GM12878 (cell line): ENCODE data around the gene HOOK2. TPM values are rescaled to one million over a fixed set of nuclear protein-coding genes. Genes with fewer than 3 reads are reported as not detected.
"Not testable (repeated sequence)": the region's sequence is repeated elsewhere in the genome, so short reads cannot be mapped to it uniquely, and the experiment has no call there.

Experiments used
- ATAC-seq: fragments of 200-7000 bp; cut with Tn5 transposase; 3 replicates; pipeline ENCODE4 v1.9.1; 2020; ENCODE audit warnings: mild to moderate bottlenecking, moderate library complexity
- BruUV-seq: library from RNA; stranded (reverse); fragments of 400-500 nt; replicated peaks from 2 replicates; lab custom pipeline; 2021; lab: Mats Ljungman, UMichigan
- CTCF ChIA-PET: fragments of 300-600 bp; sonication (Branson Sonifier 250); formaldehyde crosslinking; extraction: SDS; loops from one replicate; lab custom pipeline; 2021; ENCODE audit warnings: inconsistent platforms; lab: Yijun Ruan, JAX
- POLR2A ChIA-PET: fragments of 350-600 bp; formaldehyde crosslinking; extraction: SDS; loops from one replicate; lab custom pipeline; 2021; ENCODE audit warnings: inconsistent platforms; lab: Charles Lee
- RAD21 ChIA-PET: fragments of 300-600 bp; sonication (Branson Sonifier 250); formaldehyde crosslinking; loops from one replicate; lab custom pipeline; 2023; ENCODE audit warnings: antibody characterized with exemption; ENCODE audit not compliant: unreplicated experiment; lab: Charles Lee
- SMC1A ChIA-PET: fragments of 300-600 bp; sonication (Branson Sonifier 250); formaldehyde crosslinking; loops from one replicate; lab custom pipeline; 2023; ENCODE audit not compliant: unreplicated experiment, uncharacterized antibody; lab: Charles Lee
- DNase-seq: peaks from one replicate; pipeline ENCODE4 v3.0.0-alpha.2; 2011; ENCODE audit warnings: low read depth, low spot score
- FAIRE-seq: peaks from 3 replicates; lab custom pipeline; 2011; peaks lifted over from hg19 to GRCh38; lab: Jason Lieb, UNC
- H2AFZ ChIP-seq: 2 replicates; pipeline ENCODE4 v1.6.0; 2011; ENCODE audit warnings: low read depth, low read length, control low read depth; ENCODE audit not compliant: control insufficient read depth
- H3K27ac ChIP-seq: 2 replicates; pipeline ENCODE4 v1.5.1; 2011; ENCODE audit warnings: control low read depth; ENCODE audit not compliant: control insufficient read depth, insufficient read depth
- H3K27me3 ChIP-seq, 2 experiments: replicated peaks in 1 of 2; 2 replicates each; pipeline versions ENCODE4 v1.6.0 to v1.6.1; 2011; ENCODE audit warnings: low read length in 1 of 2; ENCODE audit not compliant: control insufficient read depth in 2 of 2, insufficient read depth in 2 of 2
- H3K36me3 ChIP-seq, 2 experiments: 2 replicates each; pipeline ENCODE4 v1.5.1; 2011; ENCODE audit warnings: low read length in 1 of 2; ENCODE audit not compliant: control insufficient read depth in 2 of 2, insufficient read depth in 2 of 2
- H3K4me1 ChIP-seq: 2 replicates; pipeline ENCODE4 v1.6.1; 2011; ENCODE audit warnings: mild to moderate bottlenecking, low read length, moderate library complexity, mixed read lengths; ENCODE audit not compliant: control insufficient read depth, insufficient read depth
- H3K4me2 ChIP-seq: 2 replicates; pipeline ENCODE4 v1.6.0; 2011; ENCODE audit warnings: control low read depth; ENCODE audit not compliant: control insufficient read depth, insufficient read depth
- H3K4me3 ChIP-seq: fragments of 200-600 bp; sonication (generic); 2 replicates; pipeline ENCODE4 v1.5.1; 2016
- H3K79me2 ChIP-seq: 2 replicates; pipeline ENCODE4 v1.6.0; 2011; ENCODE audit warnings: low read length; ENCODE audit not compliant: control insufficient read depth, insufficient read depth
- H3K9ac ChIP-seq: 2 replicates; pipeline ENCODE4 v1.8.0; 2011; ENCODE audit warnings: low read length, control low read depth, mixed read lengths; ENCODE audit not compliant: control insufficient read depth, insufficient read depth
- H3K9me3 ChIP-seq: replicated peaks from 3 replicates; pipeline ENCODE4 v1.5.1; 2011; ENCODE audit warnings: mild to moderate bottlenecking, low read length; ENCODE audit not compliant: control insufficient read depth, insufficient read depth
- H4K20me1 ChIP-seq: 2 replicates; pipeline ENCODE4 v1.6.0; 2011; ENCODE audit not compliant: control insufficient read depth, insufficient read depth
- ZNF207 ChIP-seq: fragments of 450-650 bp; IDR thresholded peaks from 2 replicates; pipeline ENCODE4 v1.6.1; 2014; ENCODE audit warnings: antibody characterized with exemption, mild to moderate bottlenecking, borderline replicate concordance
- WGBS: methylation state at CpG from one replicate; pipeline ENCODE4 v1.1.6; 2016; ENCODE audit warnings: low lambda C conversion rate; ENCODE audit not compliant: insufficient replicate concordance, insufficient coverage; ENCODE audit errors: missing lambda C conversion rate; 5-methylcytosine and 5-hydroxymethylcytosine counted together
- in situ Hi-C: fragments of 300-500 bp; cut with MboI; formaldehyde crosslinking; loops from 9 replicates; pipeline ENCODE4 v1.14.3; 2018; ENCODE audit warnings: mixed read lengths
- intact Hi-C: fragments of 100-400 bp; cut with micrococcal nuclease; formaldehyde crosslinking; loops from one replicate; pipeline ENCODE4 v1.14.2; 2022; ENCODE audit not compliant: unreplicated experiment
- microRNA-seq: library from miRNA; unstranded; fragments of <30 nt; microRNA quantifications from one replicate; pipeline ENCODE4, GENCODE V29; 2018
- polyA plus RNA-seq, 11 experiments: library from polyadenylated mRNA; depleted of rRNA in 4 of 11; unstranded in 6 of 11; stranded (reverse) in 5 of 11; fragments of >200 nt; fragmentation: Nextera tagmentation in 4 of 11; fragmentation: Illumina TruSeq in 1 of 11; extraction: Ambion mirVana in 4 of 11; extraction: Trizol in 1 of 11; gene quantifications; 1 replicate in 1 of 11; 2 replicates in 10 of 11; pipeline versions ENCODE4 v1.2.1 to v1.2.3, GENCODE V29; 2011 to 2016; ENCODE audit warnings: inconsistent platforms in 2 of 11, missing spikeins in 2 of 11, low read depth in 1 of 11
- small RNA-seq: library from RNA; depleted of rRNA; stranded (forward); fragments of <200 nt; gene quantifications from one replicate; pipeline ENCODE3, GENCODE V24; 2014
- total RNA-seq, 4 experiments: library from RNA; depleted of rRNA in 3 of 4; stranded (reverse); fragments of >200 nt in 3 of 4; fragmentation: Illumina TruSeq in 1 of 4; extraction: Trizol in 1 of 4; gene quantifications; 2 replicates each; pipeline versions ENCODE4 v1.2.1 to v1.2.3, GENCODE V29; 2013 to 2021

The HOOK2 gene
- total and polyA plus RNA-seq, 10 of the 15 experiments (the other 5 are each of a cell fraction or from before 2014, with no cell fraction given) = 1.5 to 9.6 (median 6.2) TPM

GRCh38 chr19:12715102-12715501, 60.2 kb downstream of the HOOK2 start (continued):
- no peak for TF ChIP-seq ZNF207

- in situ Hi-C loops, intact Hi-C loops, BruUV-seq, ATAC-seq, SMC1A ChIA-PET, H3K4me1 ChIP-seq, DNase-seq, FAIRE-seq, H3K27ac ChIP-seq, H3K27me3 ChIP-seq, H4K20me1 ChIP-seq, H3K9me3 ChIP-seq, H3K79me2 ChIP-seq, H2AFZ ChIP-seq, H3K4me2 ChIP-seq, H3K9ac ChIP-seq, POLR2A ChIA-PET, H3K4me3 ChIP-seq: not testable (repeated sequence)
- RAD21 ChIA-PET = interaction anchor here (0.9 kb wide), 1 partner anchor 11 kb away, joined by 3 read pairs; the partner anchor contains the start of gene TNPO2
- CTCF ChIA-PET = interaction anchor here (0.7 to 1.1 kb wide), 2 partner anchors 45 to 218 kb away, joined by 3 to 4 read pairs; no protein-coding TSS in a partner anchor
- peaks cover 26 to 31% of the 10 kb centered on the region in 2 experiments for H3K36me3 ChIP-seq
- 97% methylated on average over 9 of the region's 9 CpGs for WGBS
Measured at GRCh38 chr19:12713304-12713703, 62.0 kb downstream of the HOOK2 start.

Small RNAs within 50 kb of the gene (microRNA-seq; reads per million reads assigned to microRNA genes)
- gene MIR5684 = not detected

Small RNAs within 50 kb of the gene (small RNA-seq; reads per million reads assigned to genes)
- gene MIR5684 = not detected

Other genes starting within 250 kb of the HOOK2 start
Only the 7 nearest of the 28 such genes appear.
- 291 and 318 TPM in 2 replicates for gene TRIR, start 40.9 kb downstream of the HOOK2 start, total RNA-seq (2014; rRNA removed)
- 113 and 124 TPM in 2 replicates for gene TRIR, start 40.9 kb downstream of the HOOK2 start, total RNA-seq (2014; rRNA removed; fragmentation: Illumina TruSeq; extraction: Trizol)
- 202 and 213 TPM in 2 replicates for gene TRIR, start 40.9 kb downstream of the HOOK2 start, total RNA-seq (2021)
- 174 and 229 TPM in 2 replicates for gene TRIR, start 40.9 kb downstream of the HOOK2 start, polyA plus RNA-seq (2011; rRNA removed)
- 126 and 147 TPM in 2 replicates for gene TRIR, start 40.9 kb downstream of the HOOK2 start, polyA plus RNA-seq (2014; fragmentation: Illumina TruSeq; extraction: Trizol)
- gene TRIR, start 40.9 kb downstream of the HOOK2 start, polyA plus RNA-seq (2014; fragmentation: Nextera tagmentation; extraction: Ambion mirVana) = 10 to 100 TPM; 59.7 to 96.0 TPM
- gene TRIR, start 40.9 kb downstream of the HOOK2 start, polyA plus RNA-seq (2014; rRNA removed) = 426 and 483 TPM in 2 replicates
- gene TRIR, start 40.9 kb downstream of the HOOK2 start, polyA plus RNA-seq (2016; fragmentation: Nextera tagmentation; extraction: Ambion mirVana) = 100 to 1,000 TPM; 193 to 202 TPM
- 109 and 118 TPM in 2 replicates for gene GET3, start 38.1 kb downstream of the HOOK2 start, total RNA-seq (2014; rRNA removed)
- gene GET3, start 38.1 kb downstream of the HOOK2 start, total RNA-seq (2014; rRNA removed; fragmentation: Illumina TruSeq; extraction: Trizol) = 56.2 and 61.4 TPM in 2 replicates
- 75.3 and 84.0 TPM in 2 replicates for gene GET3, start 38.1 kb downstream of the HOOK2 start, total RNA-seq (2021)
- gene GET3, start 38.1 kb downstream of the HOOK2 start, polyA plus RNA-seq (2011; rRNA removed) = 57.3 and 121 TPM in 2 replicates
- gene GET3, start 38.1 kb downstream of the HOOK2 start, polyA plus RNA-seq (2014; fragmentation: Illumina TruSeq; extraction: Trizol) = 22.7 and 76.6 TPM in 2 replicates
- gene GET3, start 38.1 kb downstream of the HOOK2 start, polyA plus RNA-seq (2014; fragmentation: Nextera tagmentation; extraction: Ambion mirVana) = 10 to 100 TPM; 14.5 to 22.0 TPM
- gene GET3, start 38.1 kb downstream of the HOOK2 start, polyA plus RNA-seq (2014; rRNA removed) = 144 and 156 TPM in 2 replicates
- 100 to 1,000 TPM; 126 to 139 TPM for gene GET3, start 38.1 kb downstream of the HOOK2 start, polyA plus RNA-seq (2016; fragmentation: Nextera tagmentation; extraction: Ambion mirVana)
- not detected in 2 replicates for gene BEST2, start 23.8 kb downstream of the HOOK2 start, total RNA-seq (2014; rRNA removed)
- gene BEST2, start 23.8 kb downstream of the HOOK2 start, total RNA-seq (2014; rRNA removed; fragmentation: Illumina TruSeq; extraction: Trizol) = not detected in 2 replicates
- gene BEST2, start 23.8 kb downstream of the HOOK2 start, total RNA-seq (2021) = 0.08 TPM in 1 of 2 replicates, not detected in the other
- not detected in 2 replicates for gene BEST2, start 23.8 kb downstream of the HOOK2 start, polyA plus RNA-seq (2011; rRNA removed)
- not detected in 2 replicates for gene BEST2, start 23.8 kb downstream of the HOOK2 start, polyA plus RNA-seq (2014; fragmentation: Illumina TruSeq; extraction: Trizol)
- gene BEST2, start 23.8 kb downstream of the HOOK2 start, polyA plus RNA-seq (2014; fragmentation: Nextera tagmentation; extraction: Ambion mirVana) = not detected
- 0.09 TPM in 1 of 2 replicates, not detected in the other for gene BEST2, start 23.8 kb downstream of the HOOK2 start, polyA plus RNA-seq (2014; rRNA removed)
- gene BEST2, start 23.8 kb downstream of the HOOK2 start, polyA plus RNA-seq (2016; fragmentation: Nextera tagmentation; extraction: Ambion mirVana) = not detected
- gene JUNB, start 15.9 kb upstream of the HOOK2 start, total RNA-seq (2014; rRNA removed) = 102 and 110 TPM in 2 replicates
- gene JUNB, start 15.9 kb upstream of the HOOK2 start, total RNA-seq (2014; rRNA removed; fragmentation: Illumina TruSeq; extraction: Trizol) = 15.2 and 17.0 TPM in 2 replicates
- gene JUNB, start 15.9 kb upstream of the HOOK2 start, total RNA-seq (2021) = 116 and 123 TPM in 2 replicates
- gene JUNB, start 15.9 kb upstream of the HOOK2 start, polyA plus RNA-seq (2011; rRNA removed) = 17.2 and 65.1 TPM in 2 replicates
- gene JUNB, start 15.9 kb upstream of the HOOK2 start, polyA plus RNA-seq (2014; fragmentation: Illumina TruSeq; extraction: Trizol) = 0.51 and 4.8 TPM in 2 replicates
- 1 to 10 TPM in 1 of 2 experiments, under 1 TPM in 1; 0.55 to 2.4 TPM for gene JUNB, start 15.9 kb upstream of the HOOK2 start, polyA plus RNA-seq (2014; fragmentation: Nextera tagmentation; extraction: Ambion mirVana)
- gene JUNB, start 15.9 kb upstream of the HOOK2 start, polyA plus RNA-seq (2014; rRNA removed) = 144 and 154 TPM in 2 replicates
- gene JUNB, start 15.9 kb upstream of the HOOK2 start, polyA plus RNA-seq (2016; fragmentation: Nextera tagmentation; extraction: Ambion mirVana) = 10 to 100 TPM; 71.6 to 96.6 TPM
- gene PRDX2, start 26.2 kb upstream of the HOOK2 start, total RNA-seq (2014; rRNA removed) = 367 and 392 TPM in 2 replicates
- 230 and 258 TPM in 2 replicates for gene PRDX2, start 26.2 kb upstream of the HOOK2 start, total RNA-seq (2014; rRNA removed; fragmentation: Illumina TruSeq; extraction: Trizol)
- gene PRDX2, start 26.2 kb upstream of the HOOK2 start, total RNA-seq (2021) = 274 and 279 TPM in 2 replicates
- gene PRDX2, start 26.2 kb upstream of the HOOK2 start, polyA plus RNA-seq (2011; rRNA removed) = 45.7 and 93.0 TPM in 2 replicates
- 110 and 338 TPM in 2 replicates for gene PRDX2, start 26.2 kb upstream of the HOOK2 start, polyA plus RNA-seq (2014; fragmentation: Illumina TruSeq; extraction: Trizol)
- 100 to 1,000 TPM; 670 to 812 TPM for gene PRDX2, start 26.2 kb upstream of the HOOK2 start, polyA plus RNA-seq (2014; fragmentation: Nextera tagmentation; extraction: Ambion mirVana)
- 327 and 338 TPM in 2 replicates for gene PRDX2, start 26.2 kb upstream of the HOOK2 start, polyA plus RNA-seq (2014; rRNA removed)
- gene PRDX2, start 26.2 kb upstream of the HOOK2 start, polyA plus RNA-seq (2016; fragmentation: Nextera tagmentation; extraction: Ambion mirVana) = 100 to 1,000 TPM; 349 to 384 TPM
- not detected in 2 replicates for gene THSD8, start 26.5 kb upstream of the HOOK2 start, total RNA-seq (2014; rRNA removed)
- 0.69 TPM in 1 of 2 replicates, not detected in the other for gene THSD8, start 26.5 kb upstream of the HOOK2 start, total RNA-seq (2014; rRNA removed; fragmentation: Illumina TruSeq; extraction: Trizol)
- gene THSD8, start 26.5 kb upstream of the HOOK2 start, total RNA-seq (2021) = 25.1 and 30.0 TPM in 2 replicates
- gene THSD8, start 26.5 kb upstream of the HOOK2 start, polyA plus RNA-seq (2011; rRNA removed) = 5.6 and 8.8 TPM in 2 replicates
- 10.9 and 12.5 TPM in 2 replicates for gene THSD8, start 26.5 kb upstream of the HOOK2 start, polyA plus RNA-seq (2014; fragmentation: Illumina TruSeq; extraction: Trizol)
- gene THSD8, start 26.5 kb upstream of the HOOK2 start, polyA plus RNA-seq (2014; fragmentation: Nextera tagmentation; extraction: Ambion mirVana) = 10 to 100 TPM; 10.5 to 30.6 TPM
- 0.11 and 0.24 TPM in 2 replicates for gene THSD8, start 26.5 kb upstream of the HOOK2 start, polyA plus RNA-seq (2014; rRNA removed)
- gene THSD8, start 26.5 kb upstream of the HOOK2 start, polyA plus RNA-seq (2016; fragmentation: Nextera tagmentation; extraction: Ambion mirVana) = 10 to 100 TPM; 30.6 to 32.3 TPM
- gene RNASEH2A, start 31.0 kb upstream of the HOOK2 start, total RNA-seq (2014; rRNA removed) = 41.7 and 46.9 TPM in 2 replicates
- 35.2 and 39.6 TPM in 2 replicates for gene RNASEH2A, start 31.0 kb upstream of the HOOK2 start, total RNA-seq (2014; rRNA removed; fragmentation: Illumina TruSeq; extraction: Trizol)
- gene RNASEH2A, start 31.0 kb upstream of the HOOK2 start, total RNA-seq (2021) = 41.2 and 43.8 TPM in 2 replicates
- gene RNASEH2A, start 31.0 kb upstream of the HOOK2 start, polyA plus RNA-seq (2011; rRNA removed) = 20.3 and 35.4 TPM in 2 replicates
- 10.4 and 30.7 TPM in 2 replicates for gene RNASEH2A, start 31.0 kb upstream of the HOOK2 start, polyA plus RNA-seq (2014; fragmentation: Illumina TruSeq; extraction: Trizol)
- gene RNASEH2A, start 31.0 kb upstream of the HOOK2 start, polyA plus RNA-seq (2014; fragmentation: Nextera tagmentation; extraction: Ambion mirVana) = 10 to 100 TPM; 17.4 to 19.1 TPM
- 54.4 and 65.3 TPM in 2 replicates for gene RNASEH2A, start 31.0 kb upstream of the HOOK2 start, polyA plus RNA-seq (2014; rRNA removed)
- 100 to 1,000 TPM in 1 of 2 experiments, 10 to 100 TPM in 1; 95.0 to 103 TPM for gene RNASEH2A, start 31.0 kb upstream of the HOOK2 start, polyA plus RNA-seq (2016; fragmentation: Nextera tagmentation; extraction: Ambion mirVana)